CD14-positive monocyte (primary cell): Measurements from ENCODE around the gene OSBPL2. TPM values are rescaled to one million over a fixed set of nuclear protein-coding genes. Genes with fewer than 3 reads are reported as not detected.

ENCODE experiments used
- DNase-seq, 3 donors: peaks; one replicate each; pipeline ENCODE4 v3.0.0-alpha.2; 2011 to 2022
- H2AFZ ChIP-seq: 2 replicates; pipeline ENCODE4 v1.6.0; 2012; ENCODE audit warnings: mild to moderate bottlenecking, low read depth, low read length, inconsistent platforms; ENCODE audit not compliant: insufficient read depth, poor library complexity, severe bottlenecking
- H3K27ac ChIP-seq, 2 donors: 1 replicate in 1 of 2; 2 replicates in 1 of 2; pipeline ENCODE4 v1.5.1; 2012 to 2013; ENCODE audit warnings: low read length in 2 of 2, control low read depth in 1 of 2, inconsistent platforms in 1 of 2, low read depth in 1 of 2, mild to moderate bottlenecking in 1 of 2
- H3K27me3 ChIP-seq, 2 donors: one replicate each; pipeline versions ENCODE4 v1.6.0 to v1.6.1; 2011 to 2013; ENCODE audit warnings: low read length in 2 of 2; ENCODE audit not compliant: control insufficient read depth in 2 of 2, insufficient read depth in 2 of 2
- H3K36me3 ChIP-seq, 2 donors: replicated peaks in 1 of 2; 1 replicate in 1 of 2; 2 replicates in 1 of 2; pipeline versions ENCODE4 v1.5.1 to v1.6.1; 2012 to 2013; ENCODE audit warnings: low read length in 2 of 2, control low read depth in 1 of 2, inconsistent platforms in 1 of 2, mild to moderate bottlenecking in 1 of 2; ENCODE audit not compliant: insufficient read depth in 2 of 2, control insufficient read depth in 1 of 2
- H3K4me1 ChIP-seq, 2 donors: 1 replicate in 1 of 2; 2 replicates in 1 of 2; pipeline versions ENCODE4 v1.5.1 to v1.6.1; 2012 to 2013; ENCODE audit warnings: low read length in 2 of 2, control low read depth in 1 of 2, inconsistent platforms in 1 of 2, mild to moderate bottlenecking in 1 of 2, moderate library complexity in 1 of 2; ENCODE audit not compliant: insufficient read depth in 2 of 2, control insufficient read depth in 1 of 2
- H3K4me2 ChIP-seq: replicated peaks from 2 replicates; pipeline ENCODE3; 2012; ENCODE audit warnings: low read length, moderate library complexity, mild to moderate bottlenecking; ENCODE audit not compliant: poor library complexity, severe bottlenecking; ENCODE audit errors: extremely low read depth
- H3K4me3 ChIP-seq, 3 experiments: fragments of 200-600 bp in 1 of 3; sonication (generic) in 1 of 3; replicated peaks in 1 of 3; 1 replicate in 2 of 3; 2 replicates in 1 of 3; pipeline ENCODE4 v1.5.1; 2011 to 2013; ENCODE audit warnings: low read length in 3 of 3, mild to moderate bottlenecking in 3 of 3, control low read depth in 2 of 3, low read depth in 2 of 3, inconsistent platforms in 1 of 3, moderate library complexity in 1 of 3
- H3K79me2 ChIP-seq: 2 replicates; pipeline ENCODE4 v1.6.0; 2012; ENCODE audit warnings: mild to moderate bottlenecking, control low read depth, inconsistent platforms, low read length, moderate library complexity; ENCODE audit not compliant: insufficient read depth
- H3K9ac ChIP-seq: 2 replicates; pipeline ENCODE4 v1.6.0; 2017; ENCODE audit warnings: low read length, mild to moderate bottlenecking; ENCODE audit not compliant: insufficient read depth, poor library complexity, severe bottlenecking
- H3K9me3 ChIP-seq, 2 donors: replicated peaks in 1 of 2; 1 replicate in 1 of 2; 2 replicates in 1 of 2; pipeline versions ENCODE4 v1.5.1 to v1.6.1; 2012 to 2013; ENCODE audit warnings: low read length in 2 of 2, control low read depth in 1 of 2; ENCODE audit not compliant: control insufficient read depth in 1 of 2, insufficient read depth in 1 of 2
- H4K20me1 ChIP-seq: 2 replicates; pipeline ENCODE4 v1.6.0; 2012; ENCODE audit warnings: mild to moderate bottlenecking, low read length, control low read depth, moderate library complexity; ENCODE audit not compliant: insufficient read depth
- H3K27ac Mint-ChIP-seq, 7 donors: one replicate each; pipeline ENCODE4 v1.8.0; 2020; ENCODE audit warnings: mild to moderate bottlenecking in 7 of 7, mixed read lengths in 7 of 7, moderate library complexity in 6 of 7, inconsistent platforms in 2 of 7
- H3K27me3 Mint-ChIP-seq, 3 donors: one replicate each; pipeline ENCODE4 v1.8.0; 2021 to 2022; ENCODE audit warnings: low read depth in 3 of 3, mild to moderate bottlenecking in 3 of 3, mixed read lengths in 3 of 3, moderate library complexity in 3 of 3, inconsistent platforms in 1 of 3
- H3K36me3 Mint-ChIP-seq, 2 donors: one replicate each; pipeline ENCODE4 v1.8.0; 2020; ENCODE audit warnings: mixed read lengths in 2 of 2, inconsistent platforms in 1 of 2, mild to moderate bottlenecking in 1 of 2
- H3K4me1 Mint-ChIP-seq: one replicate; pipeline ENCODE4 v1.8.0; 2020; ENCODE audit warnings: mild to moderate bottlenecking, mixed read lengths
- H3K4me3 Mint-ChIP-seq, 2 donors: one replicate each; pipeline ENCODE4 v1.8.0; 2020; ENCODE audit warnings: mild to moderate bottlenecking in 2 of 2, mixed read lengths in 2 of 2, moderate library complexity in 1 of 2
- H3K9me3 Mint-ChIP-seq, 7 donors: one replicate each; pipeline ENCODE4 v1.8.0; 2020 to 2022; ENCODE audit warnings: mixed read lengths in 7 of 7, mild to moderate bottlenecking in 6 of 7, moderate library complexity in 6 of 7, inconsistent platforms in 2 of 7
- whole genome bisulfite sequencing: methylation state at CpG from one replicate; pipeline ENCODE4 v1.1.5; 2013; ENCODE audit warnings: missing lambda C conversion rate; ENCODE audit not compliant: insufficient coverage; 5-methylcytosine and 5-hydroxymethylcytosine counted together
- intact Hi-C, 2 donors: fragments of 100-400 bp; cut with micrococcal nuclease; formaldehyde crosslinking; loops; one replicate each; pipeline versions ENCODE4 v1.15.0 to v1.15.1; 2023
- polyA plus RNA-seq, 3 donors: library from polyadenylated mRNA; depleted of rRNA in 1 of 3; unstranded in 2 of 3; stranded (reverse) in 1 of 3; fragments of 300-500 nt in 2 of 3; fragments of >200 nt in 1 of 3; fragmentation: Illumina TruSeq in 2 of 3; gene quantifications; 1 replicate in 2 of 3; 2 replicates in 1 of 3; pipeline ENCODE4 v1.2.3, GENCODE V29; 2012 to 2021
- TF ChIP-seq, protein P1 (sequence below): fragments of 200-600 bp; IDR thresholded peaks from one replicate; pipeline ENCODE4 v1.8.0; 2022; ENCODE audit warnings: antibody characterized with exemption, mild to moderate bottlenecking

OSBPL2 gene
- polyA plus RNA-seq, 3 donors = 12.9 to 29.1 (median 17.9) TPM

DNA sequence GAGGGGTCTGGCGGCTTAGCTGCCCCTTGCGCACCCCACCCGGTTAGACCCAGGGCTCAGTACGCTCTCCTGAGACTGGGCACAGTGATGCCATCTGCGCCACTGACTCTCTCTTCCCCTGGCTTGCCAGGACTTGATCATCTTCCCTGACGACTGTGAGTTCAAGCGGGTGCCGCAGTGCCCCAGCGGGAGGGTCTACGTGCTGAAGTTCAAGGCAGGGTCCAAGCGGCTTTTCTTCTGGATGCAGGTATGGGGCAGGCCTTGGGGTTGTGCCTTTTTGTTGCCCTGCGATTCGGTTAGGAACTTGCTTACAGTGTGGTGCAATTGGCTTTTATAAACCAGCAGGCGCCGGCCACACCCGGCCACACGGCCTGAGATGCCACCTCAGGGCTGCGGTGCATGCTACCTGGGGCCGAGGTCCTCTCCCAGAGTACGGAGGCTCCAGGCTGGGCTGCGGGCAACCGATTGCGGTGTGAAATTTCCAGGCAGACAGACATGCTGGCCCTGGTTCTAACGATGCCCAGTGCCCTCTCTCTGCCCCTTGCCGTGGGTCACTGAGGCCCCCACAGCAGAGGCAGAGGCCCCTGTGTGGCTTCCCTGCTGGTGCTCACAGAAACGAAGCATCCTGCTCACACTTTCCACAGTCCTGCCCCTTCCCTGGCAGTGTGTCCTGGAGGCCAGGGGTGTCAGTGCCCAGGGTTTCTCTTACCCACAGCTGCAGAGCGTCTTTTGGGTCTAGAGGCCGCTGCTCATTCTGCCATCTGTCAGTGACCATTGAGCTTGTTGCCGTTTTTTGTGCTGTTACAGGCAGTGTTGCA, 66.2 kb downstream of the OSBPL2 start:
- TF ChIP-seq, protein P1, sequence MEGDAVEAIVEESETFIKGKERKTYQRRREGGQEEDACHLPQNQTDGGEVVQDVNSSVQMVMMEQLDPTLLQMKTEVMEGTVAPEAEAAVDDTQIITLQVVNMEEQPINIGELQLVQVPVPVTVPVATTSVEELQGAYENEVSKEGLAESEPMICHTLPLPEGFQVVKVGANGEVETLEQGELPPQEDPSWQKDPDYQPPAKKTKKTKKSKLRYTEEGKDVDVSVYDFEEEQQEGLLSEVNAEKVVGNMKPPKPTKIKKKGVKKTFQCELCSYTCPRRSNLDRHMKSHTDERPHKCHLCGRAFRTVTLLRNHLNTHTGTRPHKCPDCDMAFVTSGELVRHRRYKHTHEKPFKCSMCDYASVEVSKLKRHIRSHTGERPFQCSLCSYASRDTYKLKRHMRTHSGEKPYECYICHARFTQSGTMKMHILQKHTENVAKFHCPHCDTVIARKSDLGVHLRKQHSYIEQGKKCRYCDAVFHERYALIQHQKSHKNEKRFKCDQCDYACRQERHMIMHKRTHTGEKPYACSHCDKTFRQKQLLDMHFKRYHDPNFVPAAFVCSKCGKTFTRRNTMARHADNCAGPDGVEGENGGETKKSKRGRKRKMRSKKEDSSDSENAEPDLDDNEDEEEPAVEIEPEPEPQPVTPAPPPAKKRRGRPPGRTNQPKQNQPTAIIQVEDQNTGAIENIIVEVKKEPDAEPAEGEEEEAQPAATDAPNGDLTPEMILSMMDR = no peak
- no peaks in the 10 kb centered on the region for H3K9me3 Mint-ChIP-seq
- H3K27ac ChIP-seq = peak overlapping the region in 1 of 2 donors; percentile 98
- peak overlapping the region in 6 of 7 donors; percentile 76 to 94 (median 84) for H3K27ac Mint-ChIP-seq
- H3K27me3 Mint-ChIP-seq = peaks cover 0 to 4% (median 3%) of the 10 kb centered on the region in 3 donors
- H3K4me3 Mint-ChIP-seq = peak overlapping the region; percentile 90 to 95
- no peaks in the 10 kb centered on the region for H3K27me3 ChIP-seq
- peaks cover 17 to 18% of the 10 kb centered on the region in 2 donors for H3K4me1 ChIP-seq
- WGBS = 93% methylated on average over 25 of the region's 29 CpGs
- H3K9ac ChIP-seq = peak overlapping the region; percentile 97
- no peak overlapping the region for H2AFZ ChIP-seq
- H3K9me3 ChIP-seq = no peaks in the 10 kb centered on the region
- H4K20me1 ChIP-seq = peaks cover 55% of the 10 kb centered on the region
- intact Hi-C loops = loop anchor here (5.0 to 10.0 kb wide), 8 partner anchors 67 to 630 kb away; partner anchors contain the start of genes GID8 (in 1 of the 2), LSM14B (in 1 of the 2), MTG2 (in 1 of the 2) and OGFR (in 1 of the 2)
- H3K4me2 ChIP-seq = peak overlapping the region; percentile 87
- peaks cover 26% of the 10 kb centered on the region for H3K4me1 Mint-ChIP-seq
- H3K36me3 Mint-ChIP-seq = peaks cover 43 to 56% of the 10 kb centered on the region in 2 donors
- H3K79me2 ChIP-seq = peaks cover 33% of the 10 kb centered on the region
- no peak for DNase-seq
- H3K4me3 ChIP-seq = peak overlapping the region in 2 of 3 experiments; percentile 60 to 96
- H3K36me3 ChIP-seq = peaks cover 47 to 52% of the 10 kb centered on the region in 2 donors

DNA sequence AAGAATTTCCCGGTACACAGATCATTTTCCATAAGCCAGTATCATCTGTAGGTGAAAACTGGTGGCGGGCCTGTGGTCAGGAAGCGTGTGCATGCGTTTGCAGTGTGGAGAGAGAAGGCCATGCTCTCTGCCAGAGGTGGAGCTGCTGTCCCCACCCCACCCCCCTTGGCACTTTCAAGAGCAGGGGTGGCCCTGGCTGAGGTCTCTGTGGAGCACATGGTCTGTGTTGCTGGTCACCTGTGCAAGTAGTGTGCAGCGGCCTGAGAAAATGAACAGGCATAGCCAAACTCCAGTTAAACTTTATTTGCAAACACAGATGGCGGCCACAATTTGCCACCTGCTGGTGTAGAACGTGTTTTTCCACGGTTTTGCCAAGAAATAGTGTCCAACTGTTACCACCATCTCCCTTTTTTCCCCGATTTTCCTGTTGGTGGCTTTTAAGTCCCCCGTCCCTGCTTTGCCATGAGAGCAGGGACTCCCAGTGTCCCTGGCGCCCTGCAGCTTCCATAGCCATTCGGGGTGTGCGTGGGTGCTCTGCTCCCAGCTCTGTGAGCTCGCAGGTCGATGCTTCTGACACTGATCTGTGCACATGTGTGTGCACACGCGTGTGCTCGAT, 66.9 kb downstream of the OSBPL2 start:
- Mint-ChIP-seq H3K4me3 (no peak overlapping the region), H3K27me3 (peaks cover 0 to 4% (median 3%) of the 10 kb centered on the region in 3 donors), H3K9me3 (no peaks in the 10 kb centered on the region), H3K4me1 (peaks cover 26% of the 10 kb centered on the region), H3K36me3 (peaks cover 43 to 59% of the 10 kb centered on the region in 2 donors), H3K27ac (peak overlapping the region in 2 of 7 donors; percentile 10 to 78)
- Histone ChIP-seq H3K27ac (peak overlapping the region in 1 of 2 donors; percentile 98), H2AFZ (no peak overlapping the region), H3K9me3 (no peaks in the 10 kb centered on the region), H3K4me3 (no peak overlapping the region), H3K4me2 (no peak overlapping the region), H3K4me1 (peaks cover 17 to 18% of the 10 kb centered on the region in 2 donors), H3K79me2 (peaks cover 33% of the 10 kb centered on the region), H3K9ac (no peak overlapping the region), H4K20me1 (peaks cover 55% of the 10 kb centered on the region), H3K36me3 (peaks cover 47 to 52% of the 10 kb centered on the region in 2 donors), H3K27me3 (no peaks in the 10 kb centered on the region)
- intact Hi-C loops = loop anchor here (10.0 kb wide), 4 partner anchors 180 to 630 kb away; partner anchors contain the start of genes GID8 (in 1 of the 2), LSM14B (in 1 of the 2) and OGFR (in 1 of the 2)
- 90% methylated on average over 17 of the region's 18 CpGs for WGBS
- TF ChIP-seq, protein P1 = no peak
- DNase-seq = no peak
